T-cell (primary cell): ENCODE measurements around the gene SSBP2. TPM values are rescaled to one million over a fixed set of nuclear protein-coding genes. Genes with fewer than 3 reads are reported as not detected.

Experiments
- ATAC-seq, 4 experiments: fragments of 200-7000 bp in 3 of 4; fragments of 150-1000 bp in 1 of 4; cut with Tn5 transposase; replicated peaks in 1 of 4; 1 replicate in 3 of 4; 2 replicates in 1 of 4; pipeline ENCODE4 v1.10.0; 2021; ENCODE audit warnings: moderate library complexity in 3 of 4, mild to moderate bottlenecking in 2 of 4, moderate number of reproducible peaks in 1 of 4
- CTCF ChIA-PET, 2 donors: fragments of 300-600 bp; sonication (Branson Sonifier 250); formaldehyde crosslinking; loops; one replicate each; lab custom pipeline; 2022; ENCODE audit warnings: antibody characterized with exemption in 2 of 2; lab: Charles Lee
- POLR2A ChIA-PET, 2 donors: fragments of 300-600 bp; sonication (Branson Sonifier 250); formaldehyde crosslinking; loops; one replicate each; lab custom pipeline; 2022; ENCODE audit warnings: antibody characterized with exemption in 2 of 2; lab: Charles Lee
- DNase-seq, 35 experiments: peaks; one replicate each; pipeline versions ENCODE4 v3.0.0 to v3.0.0-alpha.2; 2013 to 2023
- H3K27ac ChIP-seq: one replicate; pipeline ENCODE4 v1.5.1; 2013; ENCODE audit warnings: low read length
- H3K27me3 ChIP-seq, 2 experiments: replicated peaks in 1 of 2; 1 replicate in 1 of 2; 2 replicates in 1 of 2; pipeline versions ENCODE4 v1.6.1 to v1.7.0; 2013; ENCODE audit warnings: low read length in 1 of 2, mixed read lengths in 1 of 2; ENCODE audit not compliant: control insufficient read depth in 2 of 2, insufficient read depth in 2 of 2; ENCODE audit errors: extremely low read depth in 1 of 2
- H3K36me3 ChIP-seq, 2 donors: 1 replicate in 1 of 2; 2 replicates in 1 of 2; pipeline versions ENCODE4 v1.6.1 to v1.7.0; 2013; ENCODE audit warnings: low read length in 1 of 2; ENCODE audit not compliant: control insufficient read depth in 2 of 2, insufficient read depth in 1 of 2; ENCODE audit errors: extremely low read depth in 1 of 2
- H3K4me1 ChIP-seq, 2 experiments: 1 replicate in 1 of 2; 2 replicates in 1 of 2; pipeline versions ENCODE4 v1.6.1 to v1.7.0; 2013; ENCODE audit warnings: low read length in 2 of 2, mixed read lengths in 1 of 2; ENCODE audit not compliant: insufficient read depth in 2 of 2, control insufficient read depth in 1 of 2; ENCODE audit errors: extremely low read depth in 1 of 2
- H3K4me3 ChIP-seq, 2 donors: 1 replicate in 1 of 2; 2 replicates in 1 of 2; pipeline versions ENCODE4 v1.5.1 to v1.7.0; 2013; ENCODE audit warnings: mild to moderate bottlenecking in 2 of 2, low read length in 1 of 2, moderate library complexity in 1 of 2; ENCODE audit not compliant: control insufficient read depth in 1 of 2; ENCODE audit errors: extremely low read depth in 1 of 2
- H3K9me3 ChIP-seq: 2 replicates; pipeline ENCODE4 v1.7.0; 2013
- H3K27ac Mint-ChIP-seq, 2 donors: one replicate each; pipeline ENCODE4 v1.8.0; 2020 to 2021; ENCODE audit warnings: mild to moderate bottlenecking in 2 of 2, mixed read lengths in 2 of 2
- H3K27me3 Mint-ChIP-seq, 2 donors: one replicate each; pipeline ENCODE4 v1.8.0; 2021 to 2022; ENCODE audit warnings: mixed read lengths in 2 of 2
- H3K36me3 Mint-ChIP-seq: one replicate; pipeline ENCODE4 v1.8.0; 2021; ENCODE audit warnings: mixed read lengths
- H3K4me1 Mint-ChIP-seq, 3 donors: one replicate each; pipeline ENCODE4 v1.8.0; 2020 to 2022; ENCODE audit warnings: mixed read lengths in 3 of 3, mild to moderate bottlenecking in 1 of 3
- H3K4me3 Mint-ChIP-seq, 3 donors: one replicate each; pipeline ENCODE4 v1.8.0; 2020 to 2022; ENCODE audit warnings: mild to moderate bottlenecking in 3 of 3, mixed read lengths in 3 of 3, moderate library complexity in 3 of 3
- H3K9me3 Mint-ChIP-seq, 3 donors: one replicate each; pipeline ENCODE4 v1.8.0; 2020 to 2022; ENCODE audit warnings: mixed read lengths in 3 of 3
- WGBS: methylation state at CpG from one replicate; pipeline ENCODE4 v1.1.5; 2013; ENCODE audit warnings: missing lambda C conversion rate; ENCODE audit not compliant: insufficient coverage; 5-methylcytosine and 5-hydroxymethylcytosine counted together
- total RNA-seq, 35 experiments: library from RNA in 6 of 35; stranded (reverse) in 6 of 35; fragments of 120-200 nt in 1 of 35; gene quantifications; one replicate each; pipeline versions ENCODE4 v1.2.1 to v1.2.4 and lab custom pipeline; 2013 to 2026

Gene SSBP2
- total RNA-seq, 5 donors from 2014 or later (not counting 1 experiment from before 2014, with no cell fraction given), result 31.1 to 44.9 (median 35.8) TPM

GRCh38 chr5:81752644-81752963 lies 1.7 kb upstream of the SSBP2 start:
- Histone ChIP-seq H3K4me1 (peaks cover 12 to 17% of the 10 kb centered on the region in 2 experiments), H3K36me3 (no peaks in the 10 kb centered on the region), H3K27me3 (no peaks in the 10 kb centered on the region), H3K27ac (no peak overlapping the region), H3K4me3 (no peak overlapping the region), H3K9me3 (no peaks in the 10 kb centered on the region)
- Mint-ChIP-seq H3K27me3 (no peaks in the 10 kb centered on the region), H3K9me3 (no peaks in the 10 kb centered on the region), H3K27ac (peak overlapping the region; percentile 6 to 30), H3K4me1 (peaks cover 20 to 28% (median 24%) of the 10 kb centered on the region in 3 donors), H3K4me3 (peak overlapping the region; percentile 60 to 95 (median 64)), H3K36me3 (no peaks in the 10 kb centered on the region)
- WGBS, result 97% methylated on average over 4 of the region's 5 CpGs
- no peak for DNase-seq
- ChIA-PET CTCF (interaction anchor here in 1 of 2 donors (3.7 kb wide), 1 partner anchor 99 kb away, joined by 24 read pairs; no protein-coding TSS in a partner anchor), POLR2A (no interaction called here)
- ATAC-seq, result no peak

GRCh38 chr5:81751836-81752643 lies 1.1 kb upstream of the SSBP2 start:
- WGBS, result 25% methylated on average over 28 of the region's 37 CpGs
- H3K36me3 Mint-ChIP-seq, result no peaks in the 10 kb centered on the region
- Histone ChIP-seq H3K27me3 (no peaks in the 10 kb centered on the region), H3K9me3 (no peaks in the 10 kb centered on the region), H3K36me3 (no peaks in the 10 kb centered on the region), H3K27ac (peak overlapping the region; percentile 69), H3K4me1 (peaks cover 12 to 18% of the 10 kb centered on the region in 2 experiments), H3K4me3 (peak overlapping the region; percentile 61 to 77)
- H3K4me1 Mint-ChIP-seq, result peaks cover 24 to 34% (median 30%) of the 10 kb centered on the region in 3 donors
- no peaks in the 10 kb centered on the region for H3K9me3 Mint-ChIP-seq
- DNase-seq (peak in 5 of 35 experiments; percentile 2 to 7 (median 4)), ATAC-seq (no peak)
- peak overlapping the region; percentile 64 to 95 (median 89) for H3K4me3 Mint-ChIP-seq
- H3K27me3 Mint-ChIP-seq, result no peaks in the 10 kb centered on the region
- POLR2A ChIA-PET, result interaction anchor here in 1 of 2 donors (0.6 to 1.0 kb wide), 4 partner anchors 27 to 491 kb away, joined by 3 to 5 read pairs (median 4); partner anchors contain the start of gene ZCCHC9
- H3K27ac Mint-ChIP-seq, result peak overlapping the region; percentile 6 to 30
- CTCF ChIA-PET, result interaction anchor here in 1 of 2 donors (0.9 to 3.7 kb wide), 2 partner anchors 74 to 99 kb away, joined by 3 to 24 read pairs; no protein-coding TSS in a partner anchor

GRCh38 chr5:81750308-81751008 lies 439 bp downstream of the SSBP2 start:
- POLR2A ChIA-PET, result interaction anchor here (0.5 to 2.1 kb wide), 10 partner anchors 10 to 1078 kb away, joined by 3 to 38 read pairs (median 4); no protein-coding TSS in a partner anchor
- Histone ChIP-seq H3K4me1 (peaks cover 12 to 24% of the 10 kb centered on the region in 2 experiments), H3K9me3 (no peaks in the 10 kb centered on the region), H3K36me3 (no peaks in the 10 kb centered on the region), H3K4me3 (peak overlapping the region; percentile 54 to 61), H3K27ac (peak overlapping the region; percentile 36), H3K27me3 (no peaks in the 10 kb centered on the region)
- Mint-ChIP-seq H3K4me3 (peak overlapping the region; percentile 89 to 95 (median 90)), H3K27ac (peak overlapping the region; percentile 88), H3K4me1 (peaks cover 36 to 46% (median 42%) of the 10 kb centered on the region in 3 donors), H3K9me3 (no peaks in the 10 kb centered on the region), H3K36me3 (no peaks in the 10 kb centered on the region), H3K27me3 (no peaks in the 10 kb centered on the region)
- ATAC-seq (peak; percentile 9 to 35 (median 20)), DNase-seq (peak in 24 of 35 experiments; percentile 1 to 65 (median 22))
- CTCF ChIA-PET, result interaction anchor here in 1 of 2 donors (1.0 to 3.7 kb wide), 2 partner anchors 101 to 414 kb away, joined by 4 to 24 read pairs; no protein-coding TSS in a partner anchor
- WGBS, result 0% methylated on average over 69 of the region's 90 CpGs

DNA sequence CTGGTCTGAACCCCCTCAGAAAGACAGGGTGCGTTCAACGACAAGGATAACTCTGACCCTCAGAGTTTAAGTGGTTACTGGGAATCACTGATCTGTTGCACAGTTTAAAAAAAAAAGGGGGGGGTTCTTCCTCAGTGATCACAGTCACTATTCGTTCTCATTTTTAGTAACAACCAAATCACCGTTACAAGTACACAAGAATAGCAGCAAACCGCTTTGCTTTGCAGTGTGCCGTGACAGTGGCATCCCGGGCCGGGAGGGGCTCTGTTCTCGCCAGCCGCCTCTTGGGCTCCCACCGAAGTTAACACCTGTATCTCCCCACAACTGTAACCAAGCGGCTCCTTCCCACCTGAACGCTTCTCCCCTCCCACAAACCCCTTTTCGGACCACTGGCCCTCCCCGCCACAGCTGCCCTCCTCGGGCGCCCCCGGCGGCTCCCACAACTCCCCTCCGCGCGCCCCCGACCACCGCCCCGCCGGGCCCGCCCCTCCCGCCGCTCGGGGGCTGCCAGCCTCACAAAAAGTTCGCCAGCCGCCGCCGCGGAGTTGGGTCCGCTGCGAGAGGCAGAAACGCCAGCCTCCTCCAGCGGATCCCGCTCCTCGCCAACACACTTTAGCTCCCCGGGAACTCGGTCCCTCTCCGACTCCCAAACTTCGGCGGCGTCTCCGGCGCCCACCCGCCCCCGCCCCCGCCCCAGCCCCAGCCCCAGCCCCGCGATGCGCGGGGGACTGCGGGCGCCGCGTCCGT lies 1.2 kb downstream of the SSBP2 start:
- no peaks in the 10 kb centered on the region for H3K27me3 Mint-ChIP-seq
- Histone ChIP-seq H3K36me3 (no peaks in the 10 kb centered on the region), H3K4me3 (peak overlapping the region; percentile 60 to 83), H3K4me1 (peaks cover 12 to 24% of the 10 kb centered on the region in 2 experiments), H3K27ac (peak overlapping the region; percentile 24), H3K27me3 (no peaks in the 10 kb centered on the region), H3K9me3 (no peaks in the 10 kb centered on the region)
- no peaks in the 10 kb centered on the region for H3K9me3 Mint-ChIP-seq
- H3K36me3 Mint-ChIP-seq, result no peaks in the 10 kb centered on the region
- 0% methylated on average over 35 of the region's 61 CpGs for WGBS
- POLR2A ChIA-PET, result interaction anchor here (0.6 to 2.1 kb wide), 4 partner anchors 9 to 1077 kb away, joined by 3 to 38 read pairs (median 5); no protein-coding TSS in a partner anchor
- peak overlapping the region; percentile 86 to 87 for H3K27ac Mint-ChIP-seq
- H3K4me3 Mint-ChIP-seq, result peak overlapping the region; percentile 94 to 96 (median 95)
- DNase-seq (peak in 34 of 35 experiments; percentile 28 to 66 (median 47)), ATAC-seq (peak in 2 of 4 experiments; percentile 5 to 8)
- H3K4me1 Mint-ChIP-seq, result peaks cover 39 to 46% (median 44%) of the 10 kb centered on the region in 3 donors
- CTCF ChIA-PET, result interaction anchor here in 1 of 2 donors (3.7 kb wide), 1 partner anchor 102 kb away, joined by 24 read pairs; no protein-coding TSS in a partner anchor

GRCh38 chr5:81749192-81749560 lies 1.7 kb downstream of the SSBP2 start:
- Mint-ChIP-seq H3K36me3 (no peaks in the 10 kb centered on the region), H3K4me3 (peak overlapping the region; percentile 94 to 96 (median 95)), H3K27me3 (no peaks in the 10 kb centered on the region), H3K9me3 (no peaks in the 10 kb centered on the region), H3K27ac (peak overlapping the region; percentile 69 to 86), H3K4me1 (peaks cover 39 to 46% (median 44%) of the 10 kb centered on the region in 3 donors)
- ChIA-PET POLR2A (no interaction called here), CTCF (no interaction called here)
- Histone ChIP-seq H3K27ac (no peak overlapping the region), H3K4me1 (peaks cover 12 to 24% of the 10 kb centered on the region in 2 experiments), H3K9me3 (no peaks in the 10 kb centered on the region), H3K36me3 (no peaks in the 10 kb centered on the region), H3K27me3 (no peaks in the 10 kb centered on the region), H3K4me3 (peak overlapping the region; percentile 60 to 83)
- DNase-seq (no peak), ATAC-seq (no peak)
- 48% methylated on average over 5 of the region's 6 CpGs for WGBS
